A549 (cell line): ENCODE results near the gene NKX6-1. TPM values are rescaled to one million over a fixed set of nuclear protein-coding genes. Genes with fewer than 3 reads are reported as not detected.

Experiments used
- ATAC-seq, 2 experiments: fragments of 200-7000 bp in 1 of 2; fragments of >200 bp in 1 of 2; cut with Nextera tagmentation in 1 of 2; cut with Tn5 transposase in 1 of 2; 3 replicates each; pipeline versions ENCODE4 v1.8.0 to v1.9.1; 2018 to 2020; ENCODE audit warnings: mild to moderate bottlenecking in 1 of 2, moderate library complexity in 1 of 2
- CTCF ChIA-PET: fragments of 300-600 bp; sonication (Branson Sonifier 250); formaldehyde crosslinking; extraction: SDS; loops from one replicate; lab custom pipeline; 2021; ENCODE audit warnings: antibody characterized with exemption, inconsistent platforms; lab: Yijun Ruan, JAX
- POLR2A ChIA-PET: fragments of 350-600 bp; formaldehyde crosslinking; extraction: SDS; loops from one replicate; lab custom pipeline; 2021; ENCODE audit warnings: antibody characterized with exemption, inconsistent platforms; lab: Yijun Ruan, JAX
- DNase-seq, 2 experiments: peaks; one replicate each; pipeline versions ENCODE4 v3.0.0 to v3.0.0-alpha.2; 2011 to 2016; ENCODE audit warnings: low read depth in 1 of 2, low spot score in 1 of 2
- FAIRE-seq: peaks from 2 replicates; lab custom pipeline; 2011; peaks lifted over from hg19 to GRCh38; lab: Jason Lieb, UNC
- H3K27ac ChIP-seq, 2 experiments: fragments of >200 bp; sonication (Bioruptor Twin); formaldehyde crosslinking; 3 replicates each; pipeline ENCODE4 v1.5.1; 2016 to 2017
- H3K4me1 ChIP-seq: fragments of >200 bp; sonication (Bioruptor Twin); formaldehyde crosslinking; 3 replicates; pipeline ENCODE4 v1.6.1; 2016
- H3K4me2 ChIP-seq: fragments of >200 bp; sonication (Bioruptor Twin); formaldehyde crosslinking; 3 replicates; pipeline ENCODE4 v1.6.1; 2016
- H3K4me3 ChIP-seq: fragments of >200 bp; sonication (Bioruptor Twin); formaldehyde crosslinking; 3 replicates; pipeline ENCODE4 v1.5.1; 2016
- H3K9me3 ChIP-seq: fragments of >200 bp; sonication (Bioruptor Twin); formaldehyde crosslinking; 3 replicates; pipeline ENCODE4 v1.6.1; 2016
- BHLHE40 ChIP-seq: IDR thresholded peaks from 2 replicates; pipeline ENCODE4 v1.6.1; 2012; ENCODE audit warnings: low read depth, low read length, inconsistent platforms
- CBX8 ChIP-seq: fragments of 200-600 bp; sonication (generic); IDR thresholded peaks from 2 replicates; pipeline ENCODE4 v1.6.1; 2016
- CEBPB ChIP-seq, 2 experiments: fragments of >200 bp in 1 of 2; sonication (Bioruptor Twin) in 1 of 2; formaldehyde crosslinking in 1 of 2; IDR thresholded peaks; 2 replicates each; pipeline ENCODE4 v1.6.1; 2012 to 2016
- EHF ChIP-seq: fragments of 250-450 bp; sonication (Bioruptor Pico); IDR thresholded peaks from 2 replicates; pipeline ENCODE4 v1.5.0; 2020; ENCODE audit warnings: mild to moderate bottlenecking
- FOSB ChIP-seq: fragments of 250-450 bp; sonication (Bioruptor Pico); IDR thresholded peaks from 2 replicates; pipeline ENCODE4 v1.5.0; 2020; ENCODE audit warnings: mild to moderate bottlenecking, moderate library complexity
- FOXS1 ChIP-seq: fragments of 250-450 bp; sonication (Bioruptor Pico); IDR thresholded peaks from 2 replicates; pipeline ENCODE4 v1.5.0; 2020; ENCODE audit warnings: mild to moderate bottlenecking, moderate library complexity
- HDAC2 ChIP-seq: fragments of 200-600 bp; sonication (generic); IDR thresholded peaks from 2 replicates; pipeline ENCODE4 v1.6.1; 2016
- HOXA7 ChIP-seq: fragments of 250-450 bp; sonication (Bioruptor Pico); IDR thresholded peaks from 2 replicates; pipeline ENCODE4 v1.5.0; 2020; ENCODE audit warnings: mild to moderate bottlenecking, moderate library complexity
- HOXB13 ChIP-seq: fragments of 250-450 bp; sonication (Bioruptor Pico); IDR thresholded peaks from 2 replicates; pipeline ENCODE4 v1.5.0; 2020; ENCODE audit warnings: low read depth, mild to moderate bottlenecking, moderate library complexity
- HOXB5 ChIP-seq: fragments of 250-450 bp; sonication (Bioruptor Pico); IDR thresholded peaks from 2 replicates; pipeline ENCODE4 v1.5.0; 2020; ENCODE audit warnings: mild to moderate bottlenecking, moderate library complexity
- JUN ChIP-seq, 2 experiments: fragments of >200 bp; sonication (Bioruptor Twin); formaldehyde crosslinking; IDR thresholded peaks; 2 replicates in 1 of 2; 3 replicates in 1 of 2; pipeline ENCODE4 v1.6.1; 2016 to 2017
- MAZ ChIP-seq: fragments of 150-350 bp; IDR thresholded peaks from 2 replicates; pipeline ENCODE4 v1.6.1; 2014; ENCODE audit warnings: antibody characterized with exemption, low read depth, low read length, borderline replicate concordance
- NPAS2 ChIP-seq: fragments of 250-450 bp; sonication (Bioruptor Pico); IDR thresholded peaks from 2 replicates; pipeline ENCODE4 v1.8.0; 2022; ENCODE audit warnings: mild to moderate bottlenecking, moderate library complexity, borderline replicate concordance
- POLR2A ChIP-seq: IDR thresholded peaks from 2 replicates; pipeline ENCODE4 v1.6.1; 2012; ENCODE audit warnings: mild to moderate bottlenecking, low read length
- REST ChIP-seq: fragments of 200-600 bp; sonication (generic); IDR thresholded peaks from 2 replicates; pipeline ENCODE4 v1.6.1; 2016; ENCODE audit warnings: antibody characterized with exemption, mild to moderate bottlenecking, moderate library complexity
- RFX5 ChIP-seq: fragments of 450-650 bp; IDR thresholded peaks from 2 replicates; pipeline ENCODE4 v1.7.1; 2014; ENCODE audit warnings: antibody characterized with exemption, mild to moderate bottlenecking, moderate library complexity
- RNF2 ChIP-seq: fragments of 200-600 bp; sonication (generic); IDR thresholded peaks from 2 replicates; pipeline ENCODE4 v1.6.1; 2016; ENCODE audit warnings: low read depth, mild to moderate bottlenecking, antibody characterized with exemption, moderate library complexity, borderline replicate concordance
- ZC3H11A ChIP-seq: fragments of 450-650 bp; IDR thresholded peaks from 2 replicates; pipeline ENCODE4 v1.6.1; 2014; ENCODE audit warnings: antibody characterized with exemption, mild to moderate bottlenecking
- ZFP36 ChIP-seq: fragments of 450-650 bp; IDR thresholded peaks from 2 replicates; pipeline ENCODE4 v1.6.1; 2014; ENCODE audit warnings: borderline replicate concordance; ENCODE audit not compliant: partially characterized antibody
- ZNF302 ChIP-seq: fragments of 250-450 bp; sonication (Bioruptor Pico); IDR thresholded peaks from 2 replicates; pipeline ENCODE4 v1.9.0; 2021; ENCODE audit warnings: inconsistent platforms, mild to moderate bottlenecking, moderate library complexity
- WGBS: methylation state at CpG from one replicate; pipeline ENCODE4 v1.1.6; 2017; ENCODE audit errors: missing lambda C conversion rate; 5-methylcytosine and 5-hydroxymethylcytosine counted together
- polyA plus RNA-seq, 4 experiments: library from polyadenylated mRNA; depleted of rRNA in 3 of 4; stranded (reverse); fragments of >200 nt; fragmentation: RNase III in 1 of 4; extraction: RNeasy Plus Mini Kit Qiagen cat#74134 plus additional on column Dnase treatment in 1 of 4; gene quantifications; 2 replicates in 3 of 4; 3 replicates in 1 of 4; pipeline ENCODE4 v1.2.3, GENCODE V29; 2011 to 2017
- TF ChIP-seq, protein P1 (sequence below): fragments of 250-450 bp; sonication (Bioruptor Pico); IDR thresholded peaks from 2 replicates; pipeline ENCODE4 v1.5.0; 2021; ENCODE audit warnings: mild to moderate bottlenecking, moderate library complexity, borderline replicate concordance
- TF ChIP-seq, protein P2 (sequence below): fragments of 150-350 bp; IDR thresholded peaks from 2 replicates; pipeline ENCODE4 v1.6.1; 2014; ENCODE audit warnings: low read depth, mild to moderate bottlenecking, low read length

The NKX6-1 gene
- polyA plus RNA-seq, 2 of the 4 experiments (the other 2 are of a cell fraction) = 0.13 to 0.28 TPM

DNA sequence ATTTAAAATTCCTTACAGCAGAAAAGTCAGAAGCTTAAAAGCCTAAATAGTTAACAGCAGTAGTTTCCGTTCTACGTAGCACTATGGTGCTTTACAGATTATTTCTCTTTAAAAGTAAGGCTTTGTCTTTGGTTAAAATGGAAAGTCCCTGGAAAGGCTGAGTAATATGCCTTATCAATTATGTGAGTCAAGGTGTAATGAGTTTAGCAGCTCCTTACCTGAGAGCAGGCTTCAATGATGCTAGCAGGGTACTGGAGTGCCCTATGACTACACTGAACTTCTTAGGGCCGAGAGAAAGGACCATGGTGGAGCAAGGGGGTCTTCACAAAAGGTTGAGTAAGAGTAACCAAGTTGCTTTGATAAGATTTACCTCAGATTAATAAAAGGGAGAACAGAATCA, 12.6 kb upstream of the NKX6-1 start (continued):
- no peak for TF ChIP-seq REST
- no peak for TF ChIP-seq ZNF302 (CRISPR knock-in tag)
- no peak for TF ChIP-seq RNF2

DNA sequence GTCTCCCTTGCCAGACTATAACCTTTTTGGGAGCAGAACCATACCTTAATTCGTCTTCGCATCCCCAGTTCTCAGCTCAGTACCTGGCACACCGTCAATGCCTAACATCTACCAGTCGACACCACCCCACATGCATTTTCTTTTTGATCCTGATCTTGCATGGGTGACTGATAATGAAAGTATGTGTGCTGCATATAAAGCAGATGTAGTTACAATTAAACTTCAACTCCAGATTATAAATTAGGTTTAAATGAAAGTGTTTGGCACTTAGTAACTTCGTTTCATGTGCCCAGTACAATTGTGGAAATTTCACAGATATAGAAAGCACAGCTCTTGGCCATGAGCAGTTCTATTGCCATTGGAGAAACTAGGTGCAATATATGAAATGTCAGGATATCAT, 8.8 kb upstream of the NKX6-1 start:
- WGBS = 36% methylated on average over 5 of the region's 5 CpGs
- Histone ChIP-seq H3K9me3 (no peaks in the 10 kb centered on the region), H3K4me1 (no peaks in the 10 kb centered on the region)
- TF ChIP-seq MAZ (no peak), HDAC2 (no peak), CBX8 (no peak), EHF (no peak), BHLHE40 (no peak), FOXS1 (CRISPR knock-in tag) (no peak), CEBPB (IDR thresholded peaks at IDR 0.05) (no peak), ZFP36 (no peak), HOXA7 (CRISPR knock-in tag) (no peak), POLR2A (no peak), HOXB13 (CRISPR knock-in tag) (no peak), ZC3H11A (no peak)
- TF ChIP-seq, protein P1, sequence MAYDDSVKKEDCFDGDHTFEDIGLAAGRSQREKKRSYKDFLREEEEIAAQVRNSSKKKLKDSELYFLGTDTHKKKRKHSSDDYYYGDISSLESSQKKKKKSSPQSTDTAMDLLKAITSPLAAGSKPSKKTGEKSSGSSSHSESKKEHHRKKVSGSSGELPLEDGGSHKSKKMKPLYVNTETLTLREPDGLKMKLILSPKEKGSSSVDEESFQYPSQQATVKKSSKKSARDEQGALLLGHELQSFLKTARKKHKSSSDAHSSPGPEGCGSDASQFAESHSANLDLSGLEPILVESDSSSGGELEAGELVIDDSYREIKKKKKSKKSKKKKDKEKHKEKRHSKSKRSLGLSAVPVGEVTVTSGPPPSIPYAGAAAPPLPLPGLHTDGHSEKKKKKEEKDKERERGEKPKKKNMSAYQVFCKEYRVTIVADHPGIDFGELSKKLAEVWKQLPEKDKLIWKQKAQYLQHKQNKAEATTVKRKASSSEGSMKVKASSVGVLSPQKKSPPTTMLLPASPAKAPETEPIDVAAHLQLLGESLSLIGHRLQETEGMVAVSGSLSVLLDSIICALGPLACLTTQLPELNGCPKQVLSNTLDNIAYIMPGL (CRISPR knock-in tag) = no peak
- TF ChIP-seq, all 56 proteins: peak for 0
- no peak overlapping the region for H3K27ac ChIP-seq
- H3K4me2 ChIP-seq = no peak overlapping the region
- FAIRE-seq (no peak), DNase-seq (no peak), ATAC-seq (no peak)
- ChIA-PET CTCF (interaction anchor here (0.7 kb wide), 1 partner anchor 50 kb away, joined by 3 read pairs; no protein-coding TSS in a partner anchor), POLR2A (no interaction called here)
- no peak overlapping the region for H3K4me3 ChIP-seq

DNA sequence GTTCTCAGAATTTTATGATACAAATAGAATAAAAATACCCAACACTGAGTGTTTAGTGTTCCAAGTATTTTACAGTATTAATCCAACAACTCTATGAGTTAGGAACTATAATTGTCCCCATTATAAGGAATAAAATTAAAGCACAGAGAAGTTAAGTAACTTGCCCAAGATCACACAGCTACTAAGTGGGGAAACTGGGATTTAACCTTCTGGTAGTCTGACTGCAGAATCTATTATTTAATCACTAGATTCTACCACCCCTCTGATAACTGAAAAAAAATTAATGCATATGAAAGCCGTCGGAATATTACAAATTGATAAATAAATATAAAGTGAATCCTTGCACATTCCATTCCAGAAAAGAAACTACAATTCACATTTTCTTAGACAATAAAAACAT, 5.7 kb upstream of the NKX6-1 start:
- Histone ChIP-seq H3K4me3 (no peak overlapping the region), H3K4me1 (no peaks in the 10 kb centered on the region), H3K27ac (no peak overlapping the region), H3K9me3 (no peaks in the 10 kb centered on the region), H3K4me2 (no peak overlapping the region)
- ATAC-seq = no peak
- ChIA-PET CTCF (interaction anchor here (0.6 to 2.7 kb wide), 4 partner anchors 7 to 861 kb away, joined by 3 to 11 read pairs (median 8); no protein-coding TSS in a partner anchor), POLR2A (no interaction called here)
- TF ChIP-seq FOSB (CRISPR knock-in tag) (no peak), CBX8 (no peak), HOXB5 (CRISPR knock-in tag) (no peak), JUN (IDR thresholded peaks at IDR 0.05) (no peak), NPAS2 (CRISPR knock-in tag) (no peak), RFX5 (no peak)
- TF ChIP-seq, protein P2, sequence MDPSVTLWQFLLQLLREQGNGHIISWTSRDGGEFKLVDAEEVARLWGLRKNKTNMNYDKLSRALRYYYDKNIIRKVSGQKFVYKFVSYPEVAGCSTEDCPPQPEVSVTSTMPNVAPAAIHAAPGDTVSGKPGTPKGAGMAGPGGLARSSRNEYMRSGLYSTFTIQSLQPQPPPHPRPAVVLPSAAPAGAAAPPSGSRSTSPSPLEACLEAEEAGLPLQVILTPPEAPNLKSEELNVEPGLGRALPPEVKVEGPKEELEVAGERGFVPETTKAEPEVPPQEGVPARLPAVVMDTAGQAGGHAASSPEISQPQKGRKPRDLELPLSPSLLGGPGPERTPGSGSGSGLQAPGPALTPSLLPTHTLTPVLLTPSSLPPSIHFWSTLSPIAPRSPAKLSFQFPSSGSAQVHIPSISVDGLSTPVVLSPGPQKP = no peak
- no peak for FAIRE-seq
- WGBS = 34% methylated on average over 2 of the region's 2 CpGs
- no peak for DNase-seq
